GM19463 (cell line): ENCODE data around the gene ZNF513.
"Not testable (repeated sequence)": the region's sequence is repeated elsewhere in the genome, so short reads cannot be mapped to it uniquely, and the experiment has no call there.

Experiments used
- ATAC-seq: cut with Tn5 transposase; IDR thresholded peaks from one replicate; pipeline ENCODE4 v1.9.1; 2021; ENCODE audit warnings: mild to moderate bottlenecking, moderate library complexity; ENCODE audit not compliant: unreplicated experiment

ZNF513 gene

GRCh38 chr2:27362678-27363420, 17.7 kb downstream of the ZNF513 start:
- ATAC-seq: no peak

- peak; percentile 84 for ATAC-seq
Measured at GRCh38 chr2:27356382-27357181, 24.0 kb downstream of the ZNF513 start, which contains the start of gene GTF3C2. GTF3C2 (minus strand) TSS chr2:27356764; CDS start chr2:27343554, 13,210 bp downstream.

GRCh38 chr2:27356056-27356381, 24.5 kb downstream of the ZNF513 start:
- peak; percentile 28 for ATAC-seq

- ATAC-seq: no peak
Measured at GRCh38 chr2:27354597-27354927, 26.0 kb downstream of the ZNF513 start.

- no peak for ATAC-seq
Measured at GRCh38 chr2:27353762-27354596, 26.6 kb downstream of the ZNF513 start.

GRCh38 chr2:27353386-27353761, 27.2 kb downstream of the ZNF513 start:
- not testable (repeated sequence) for ATAC-seq

GRCh38 chr2:27351802-27352598, 28.5 kb downstream of the ZNF513 start:
- ATAC-seq: no peak

GRCh38 chr2:27350106-27350693, 30.3 kb downstream of the ZNF513 start:
- no peak for ATAC-seq

GRCh38 chr2:27347641-27348040, 32.9 kb downstream of the ZNF513 start:
- no peak for ATAC-seq

- no peak for ATAC-seq
Measured at GRCh38 chr2:27336173-27336572, 44.4 kb downstream of the ZNF513 start.

GRCh38 chr2:27335311-27335710, 45.2 kb downstream of the ZNF513 start:
- ATAC-seq: no peak
